GM12878 (cell line): ENCODE measurements around the gene RPS4Y2. TPM values are rescaled to one million over a fixed set of nuclear protein-coding genes. Genes with fewer than 3 reads are reported as not detected.

Source experiments
- ATAC-seq: fragments of 200-7000 bp; cut with Tn5 transposase; 3 replicates; pipeline ENCODE4 v1.9.1; 2020; ENCODE audit warnings: mild to moderate bottlenecking, moderate library complexity
- BruUV-seq: library from RNA; stranded (reverse); fragments of 400-500 nt; replicated peaks from 2 replicates; lab custom pipeline; 2021; lab: Mats Ljungman, UMichigan
- CTCF ChIA-PET: fragments of 300-600 bp; sonication (Branson Sonifier 250); formaldehyde crosslinking; extraction: SDS; loops from one replicate; lab custom pipeline; 2021; ENCODE audit warnings: inconsistent platforms; lab: Yijun Ruan, JAX
- POLR2A ChIA-PET: fragments of 350-600 bp; formaldehyde crosslinking; extraction: SDS; loops from one replicate; lab custom pipeline; 2021; ENCODE audit warnings: inconsistent platforms; lab: Charles Lee
- RAD21 ChIA-PET: fragments of 300-600 bp; sonication (Branson Sonifier 250); formaldehyde crosslinking; loops from one replicate; lab custom pipeline; 2023; ENCODE audit warnings: antibody characterized with exemption; ENCODE audit not compliant: unreplicated experiment; lab: Charles Lee
- SMC1A ChIA-PET: fragments of 300-600 bp; sonication (Branson Sonifier 250); formaldehyde crosslinking; loops from one replicate; lab custom pipeline; 2023; ENCODE audit not compliant: unreplicated experiment, uncharacterized antibody; lab: Charles Lee
- DNase-seq: peaks from one replicate; pipeline ENCODE4 v3.0.0-alpha.2; 2011; ENCODE audit warnings: low read depth, low spot score
- FAIRE-seq: peaks from 3 replicates; lab custom pipeline; 2011; peaks lifted over from hg19 to GRCh38; lab: Jason Lieb, UNC
- H2AFZ ChIP-seq: 2 replicates; pipeline ENCODE4 v1.6.0; 2011; ENCODE audit warnings: low read depth, low read length, control low read depth; ENCODE audit not compliant: control insufficient read depth
- H3K27ac ChIP-seq: 2 replicates; pipeline ENCODE4 v1.5.1; 2011; ENCODE audit warnings: control low read depth; ENCODE audit not compliant: control insufficient read depth, insufficient read depth
- H3K27me3 ChIP-seq, 2 experiments: replicated peaks in 1 of 2; 2 replicates each; pipeline versions ENCODE4 v1.6.0 to v1.6.1; 2011; ENCODE audit warnings: low read length in 1 of 2; ENCODE audit not compliant: control insufficient read depth in 2 of 2, insufficient read depth in 2 of 2
- H3K36me3 ChIP-seq, 2 experiments: 2 replicates each; pipeline ENCODE4 v1.5.1; 2011; ENCODE audit warnings: low read length in 1 of 2; ENCODE audit not compliant: control insufficient read depth in 2 of 2, insufficient read depth in 2 of 2
- H3K4me1 ChIP-seq: 2 replicates; pipeline ENCODE4 v1.6.1; 2011; ENCODE audit warnings: mild to moderate bottlenecking, low read length, moderate library complexity, mixed read lengths; ENCODE audit not compliant: control insufficient read depth, insufficient read depth
- H3K4me2 ChIP-seq: 2 replicates; pipeline ENCODE4 v1.6.0; 2011; ENCODE audit warnings: control low read depth; ENCODE audit not compliant: control insufficient read depth, insufficient read depth
- H3K4me3 ChIP-seq: fragments of 200-600 bp; sonication (generic); 2 replicates; pipeline ENCODE4 v1.5.1; 2016
- H3K79me2 ChIP-seq: 2 replicates; pipeline ENCODE4 v1.6.0; 2011; ENCODE audit warnings: low read length; ENCODE audit not compliant: control insufficient read depth, insufficient read depth
- H3K9ac ChIP-seq: 2 replicates; pipeline ENCODE4 v1.8.0; 2011; ENCODE audit warnings: low read length, control low read depth, mixed read lengths; ENCODE audit not compliant: control insufficient read depth, insufficient read depth
- H3K9me3 ChIP-seq: replicated peaks from 3 replicates; pipeline ENCODE4 v1.5.1; 2011; ENCODE audit warnings: mild to moderate bottlenecking, low read length; ENCODE audit not compliant: control insufficient read depth, insufficient read depth
- H4K20me1 ChIP-seq: 2 replicates; pipeline ENCODE4 v1.6.0; 2011; ENCODE audit not compliant: control insufficient read depth, insufficient read depth
- BACH1 ChIP-seq: fragments of 450-650 bp; IDR thresholded peaks from 2 replicates; pipeline ENCODE4 v1.6.1; 2017; ENCODE audit warnings: mild to moderate bottlenecking, borderline replicate concordance
- CEBPB ChIP-seq, 2 experiments: fragments of 150-350 bp in 1 of 2; IDR thresholded peaks; 2 replicates each; pipeline ENCODE4 v1.6.1; 2012 to 2014; ENCODE audit warnings: low read depth in 2 of 2, low read length in 2 of 2, borderline replicate concordance in 1 of 2, inconsistent platforms in 1 of 2
- MEF2A ChIP-seq: IDR thresholded peaks from 2 replicates; pipeline ENCODE4 v1.6.1; 2011; ENCODE audit warnings: low read depth, mild to moderate bottlenecking, low read length, moderate library complexity; ENCODE audit not compliant: insufficient read depth
- MYB ChIP-seq: fragments of 150-350 bp; IDR thresholded peaks from 2 replicates; pipeline ENCODE4 v1.6.1; 2014; ENCODE audit warnings: mild to moderate bottlenecking, low read depth, low read length, borderline replicate concordance
- NFYA ChIP-seq: IDR thresholded peaks from 2 replicates; pipeline ENCODE4 v1.6.1; 2011; ENCODE audit warnings: low read depth, mild to moderate bottlenecking, low read length, improper control_type of control experiment, borderline replicate concordance
- NFYB ChIP-seq: IDR thresholded peaks from 2 replicates; pipeline ENCODE4 v1.6.1; 2011; ENCODE audit warnings: low read depth, mild to moderate bottlenecking, low read length, improper control_type of control experiment, moderate library complexity; ENCODE audit not compliant: insufficient read depth
- NR2C1 ChIP-seq: fragments of 450-650 bp; IDR thresholded peaks from 2 replicates; pipeline ENCODE4 v1.6.1; 2017; ENCODE audit warnings: antibody characterized with exemption, mild to moderate bottlenecking, moderate library complexity
- NR2F1 ChIP-seq: fragments of 450-650 bp; conservative IDR thresholded peaks from 2 replicates; pipeline ENCODE4 v1.6.1; 2017; ENCODE audit warnings: mild to moderate bottlenecking
- NRF1 ChIP-seq: conservative IDR thresholded peaks from 2 replicates; pipeline ENCODE4 v1.6.1; 2011; ENCODE audit warnings: mild to moderate bottlenecking, low read depth, low read length, improper control_type of control experiment
- PRDM15 ChIP-seq: fragments of 450-650 bp; formaldehyde crosslinking; IDR thresholded peaks from 2 replicates; pipeline ENCODE4 v1.4.0; 2020; ENCODE audit warnings: mild to moderate bottlenecking, moderate library complexity
- ZNF384 ChIP-seq: IDR thresholded peaks from 2 replicates; pipeline ENCODE4 v1.6.1; 2012; ENCODE audit warnings: low read depth, mild to moderate bottlenecking, low read length, improper control_type of control experiment, borderline replicate concordance
- WGBS: methylation state at CpG from one replicate; pipeline ENCODE4 v1.1.6; 2016; ENCODE audit warnings: low lambda C conversion rate; ENCODE audit not compliant: insufficient replicate concordance, insufficient coverage; ENCODE audit errors: missing lambda C conversion rate; 5-methylcytosine and 5-hydroxymethylcytosine counted together
- in situ Hi-C: fragments of 300-500 bp; cut with MboI; formaldehyde crosslinking; loops from 9 replicates; pipeline ENCODE4 v1.14.3; 2018; ENCODE audit warnings: mixed read lengths
- intact Hi-C: fragments of 100-400 bp; cut with micrococcal nuclease; formaldehyde crosslinking; loops from one replicate; pipeline ENCODE4 v1.14.2; 2022; ENCODE audit not compliant: unreplicated experiment
- polyA plus RNA-seq, 11 experiments: library from polyadenylated mRNA; depleted of rRNA in 4 of 11; unstranded in 6 of 11; stranded (reverse) in 5 of 11; fragments of >200 nt; fragmentation: Nextera tagmentation in 4 of 11; fragmentation: Illumina TruSeq in 1 of 11; extraction: Ambion mirVana in 4 of 11; extraction: Trizol in 1 of 11; gene quantifications; 1 replicate in 1 of 11; 2 replicates in 10 of 11; pipeline versions ENCODE4 v1.2.1 to v1.2.3, GENCODE V29; 2011 to 2016; ENCODE audit warnings: inconsistent platforms in 2 of 11, missing spikeins in 2 of 11, low read depth in 1 of 11
- total RNA-seq, 4 experiments: library from RNA; depleted of rRNA in 3 of 4; stranded (reverse); fragments of >200 nt in 3 of 4; fragmentation: Illumina TruSeq in 1 of 4; extraction: Trizol in 1 of 4; gene quantifications; 2 replicates each; pipeline versions ENCODE4 v1.2.1 to v1.2.3, GENCODE V29; 2013 to 2021
- TF ChIP-seq, protein P1 (sequence below): fragments of 450-650 bp; IDR thresholded peaks from 2 replicates; pipeline ENCODE4 v1.6.1; 2017; ENCODE audit warnings: mild to moderate bottlenecking, moderate library complexity
- TF ChIP-seq, protein P2 (sequence below): fragments of 450-650 bp; IDR thresholded peaks from 2 replicates; pipeline ENCODE4 v1.6.1; 2016; ENCODE audit warnings: mild to moderate bottlenecking

Gene RPS4Y2
- total and polyA plus RNA-seq, 10 of the 15 experiments (the other 5 are each of a cell fraction or from before 2014, with no cell fraction given), result not detected

DNA sequence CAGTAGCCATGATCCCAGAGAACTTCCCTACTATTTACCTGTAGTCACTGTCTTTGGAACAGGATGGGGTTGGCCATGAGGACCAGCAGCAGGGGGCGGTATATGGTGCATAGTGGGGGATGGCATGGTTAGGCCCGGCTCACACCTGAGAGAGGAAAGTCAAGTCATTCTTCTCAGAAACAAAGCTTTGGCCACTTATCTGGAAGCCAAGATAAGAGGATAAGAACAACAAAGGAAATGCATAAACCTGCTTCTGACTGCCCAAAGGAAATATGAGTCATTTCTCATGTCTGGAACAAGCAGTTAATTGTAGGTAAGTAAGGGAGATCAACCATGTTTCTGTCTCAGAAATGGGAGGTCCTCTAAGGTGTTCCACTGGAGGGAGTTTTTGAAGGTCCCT is 10.8 kb upstream of the RPS4Y2 start (continued):
- TF ChIP-seq, protein P1, sequence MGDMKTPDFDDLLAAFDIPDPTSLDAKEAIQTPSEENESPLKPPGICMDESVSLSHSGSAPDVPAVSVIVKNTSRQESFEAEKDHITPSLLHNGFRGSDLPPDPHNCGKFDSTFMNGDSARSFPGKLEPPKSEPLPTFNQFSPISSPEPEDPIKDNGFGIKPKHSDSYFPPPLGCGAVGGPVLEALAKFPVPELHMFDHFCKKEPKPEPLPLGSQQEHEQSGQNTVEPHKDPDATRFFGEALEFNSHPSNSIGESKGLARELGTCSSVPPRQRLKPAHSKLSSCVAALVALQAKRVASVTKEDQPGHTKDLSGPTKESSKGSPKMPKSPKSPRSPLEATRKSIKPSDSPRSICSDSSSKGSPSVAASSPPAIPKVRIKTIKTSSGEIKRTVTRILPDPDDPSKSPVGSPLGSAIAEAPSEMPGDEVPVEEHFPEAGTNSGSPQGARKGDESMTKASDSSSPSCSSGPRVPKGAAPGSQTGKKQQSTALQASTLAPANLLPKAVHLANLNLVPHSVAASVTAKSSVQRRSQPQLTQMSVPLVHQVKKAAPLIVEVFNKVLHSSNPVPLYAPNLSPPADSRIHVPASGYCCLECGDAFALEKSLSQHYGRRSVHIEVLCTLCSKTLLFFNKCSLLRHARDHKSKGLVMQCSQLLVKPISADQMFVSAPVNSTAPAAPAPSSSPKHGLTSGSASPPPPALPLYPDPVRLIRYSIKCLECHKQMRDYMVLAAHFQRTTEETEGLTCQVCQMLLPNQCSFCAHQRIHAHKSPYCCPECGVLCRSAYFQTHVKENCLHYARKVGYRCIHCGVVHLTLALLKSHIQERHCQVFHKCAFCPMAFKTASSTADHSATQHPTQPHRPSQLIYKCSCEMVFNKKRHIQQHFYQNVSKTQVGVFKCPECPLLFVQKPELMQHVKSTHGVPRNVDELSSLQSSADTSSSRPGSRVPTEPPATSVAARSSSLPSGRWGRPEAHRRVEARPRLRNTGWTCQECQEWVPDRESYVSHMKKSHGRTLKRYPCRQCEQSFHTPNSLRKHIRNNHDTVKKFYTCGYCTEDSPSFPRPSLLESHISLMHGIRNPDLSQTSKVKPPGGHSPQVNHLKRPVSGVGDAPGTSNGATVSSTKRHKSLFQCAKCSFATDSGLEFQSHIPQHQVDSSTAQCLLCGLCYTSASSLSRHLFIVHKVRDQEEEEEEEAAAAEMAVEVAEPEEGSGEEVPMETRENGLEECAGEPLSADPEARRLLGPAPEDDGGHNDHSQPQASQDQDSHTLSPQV, result no peak
- TF ChIP-seq ZNF384, result no peak
- TF ChIP-seq, protein P2, sequence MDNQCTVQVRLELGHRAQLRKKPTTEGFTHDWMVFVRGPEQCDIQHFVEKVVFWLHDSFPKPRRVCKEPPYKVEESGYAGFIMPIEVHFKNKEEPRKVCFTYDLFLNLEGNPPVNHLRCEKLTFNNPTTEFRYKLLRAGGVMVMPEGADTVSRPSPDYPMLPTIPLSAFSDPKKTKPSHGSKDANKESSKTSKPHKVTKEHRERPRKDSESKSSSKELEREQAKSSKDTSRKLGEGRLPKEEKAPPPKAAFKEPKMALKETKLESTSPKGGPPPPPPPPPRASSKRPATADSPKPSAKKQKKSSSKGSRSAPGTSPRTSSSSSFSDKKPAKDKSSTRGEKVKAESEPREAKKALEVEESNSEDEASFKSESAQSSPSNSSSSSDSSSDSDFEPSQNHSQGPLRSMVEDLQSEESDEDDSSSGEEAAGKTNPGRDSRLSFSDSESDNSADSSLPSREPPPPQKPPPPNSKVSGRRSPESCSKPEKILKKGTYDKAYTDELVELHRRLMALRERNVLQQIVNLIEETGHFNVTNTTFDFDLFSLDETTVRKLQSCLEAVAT, result no peak
- TF ChIP-seq NR2C1, result no peak
- no peak for TF ChIP-seq NFYB
- TF ChIP-seq CEBPB (IDR thresholded peaks at IDR 0.05; ENCODE audit: borderline replicate concordance in 1 of 2, low read depth in 2 of 2, low read length in 2 of 2), result no peak
- no peak for TF ChIP-seq NRF1
- TF ChIP-seq, all 136 proteins: peak for 0

GRCh38 chrY:20746919-20747318 is 9.0 kb upstream of the RPS4Y2 start:
- no peak overlapping the region for H2AFZ ChIP-seq
- H3K36me3 ChIP-seq, result no peaks in the 10 kb centered on the region
- WGBS, result no CpG with 5 or more reads among the region's 2 CpGs
- SMC1A ChIA-PET, result no interaction called here
- TF ChIP-seq MEF2A (no peak), BACH1 (no peak), MYB (no peak), PRDM15 (CRISPR knock-in tag) (no peak), NR2F1 (no peak), NFYA (no peak)
- POLR2A ChIA-PET, result no interaction called here
- H3K79me2 ChIP-seq, result no peaks in the 10 kb centered on the region
- FAIRE-seq (no peak), DNase-seq (no peak), ATAC-seq (no peak)
- no peaks in the 10 kb centered on the region for H3K27me3 ChIP-seq
- CTCF ChIA-PET, result no interaction called here
- H4K20me1 ChIP-seq, result no peaks in the 10 kb centered on the region
- intact Hi-C loops (no loop called here), in situ Hi-C loops (no loop called here)
- no peak overlapping the region for H3K27ac ChIP-seq
- no TSS peak for BruUV-seq
- no peaks in the 10 kb centered on the region for H3K9me3 ChIP-seq
- H3K4me2 ChIP-seq, result no peak overlapping the region
- no peak overlapping the region for H3K4me3 ChIP-seq
- no peak overlapping the region for H3K9ac ChIP-seq
- H3K4me1 ChIP-seq, result no peaks in the 10 kb centered on the region
- RAD21 ChIA-PET, result no interaction called here
